Chondrocyte (in vitro differentiated cells): ENCODE measurements around the gene TFF3. TPM values are rescaled to one million over a fixed set of nuclear protein-coding genes. Genes with fewer than 3 reads are reported as not detected.

Experiments used
- DNase-seq: peaks from one replicate; pipeline ENCODE4 v3.0.0; 2021; ENCODE audit warnings: mixed read lengths, low spot score
- H3K27ac Mint-ChIP-seq: one replicate; pipeline ENCODE4 v1.8.0; 2021; ENCODE audit warnings: mild to moderate bottlenecking, moderate library complexity, mixed read lengths; ENCODE audit not compliant: unreplicated experiment
- H3K27me3 Mint-ChIP-seq: 2 replicates; pipeline ENCODE4 v1.8.0; 2021; ENCODE audit warnings: low read depth, mixed read lengths
- H3K36me3 Mint-ChIP-seq: 2 replicates; pipeline ENCODE4 v1.8.0; 2021; ENCODE audit warnings: low read depth, mixed read lengths
- H3K4me1 Mint-ChIP-seq: 2 replicates; pipeline ENCODE4 v1.8.0; 2021; ENCODE audit warnings: low read depth, mild to moderate bottlenecking, mixed read lengths
- H3K4me3 Mint-ChIP-seq: one replicate; pipeline ENCODE4 v1.8.0; 2021; ENCODE audit warnings: mild to moderate bottlenecking, moderate library complexity, mixed read lengths; ENCODE audit not compliant: unreplicated experiment
- H3K9me3 Mint-ChIP-seq: 2 replicates; pipeline ENCODE4 v1.8.0; 2021; ENCODE audit warnings: low read depth, mixed read lengths
- CTCF ChIP-seq: fragments of 200-600 bp; sonication (generic); IDR thresholded peaks from 2 replicates; pipeline ENCODE4 v1.5.0; 2021; ENCODE audit warnings: antibody characterized with exemption, mild to moderate bottlenecking, moderate library complexity
- total RNA-seq: library from RNA; stranded (reverse); gene quantifications from 3 replicates; pipeline ENCODE4 v1.2.1, GENCODE V29; 2021

Gene TFF3
- total RNA-seq, 1 donor from 2014 or later, result 1.3 TPM

DNA sequence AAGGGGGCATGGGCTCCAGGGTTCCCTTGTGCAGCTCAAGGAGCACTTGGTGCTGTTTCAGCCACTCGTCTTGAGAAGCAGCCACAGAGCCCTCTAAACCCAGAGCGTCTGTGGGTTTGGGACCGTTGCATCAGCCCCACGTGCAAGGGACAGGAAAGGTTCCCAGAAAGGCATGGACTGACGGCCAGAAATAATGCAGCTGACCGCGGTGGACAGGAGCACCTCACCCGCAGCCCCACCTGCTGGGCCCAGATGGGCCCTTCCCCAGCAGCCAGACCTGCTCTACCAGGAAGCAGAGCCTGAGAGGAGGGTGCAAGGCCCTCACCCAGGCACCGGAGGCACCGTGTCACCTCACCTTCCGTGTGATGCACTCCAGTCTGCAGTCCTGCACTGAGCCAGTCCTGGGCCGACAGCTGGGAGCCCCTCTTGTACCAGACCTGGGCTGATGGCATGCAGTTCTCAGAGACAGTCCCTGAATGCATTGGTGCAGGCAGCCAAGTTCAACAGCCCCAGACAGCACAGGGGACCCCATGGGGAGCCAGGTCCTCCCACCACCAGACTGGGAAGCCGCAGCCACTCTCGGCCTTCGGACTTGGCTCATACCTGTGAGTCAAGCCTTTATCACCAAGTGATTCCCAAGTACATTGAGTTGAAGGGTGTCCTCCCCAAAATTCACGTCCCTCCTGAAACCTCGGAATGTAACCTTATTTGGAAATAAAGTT, 4.8 kb upstream of the TFF3 start:
- no peak for TF ChIP-seq CTCF
- Mint-ChIP-seq H3K4me1 (peaks cover 12% of the 10 kb centered on the region), H3K9me3 (no peaks in the 10 kb centered on the region), H3K27me3 (peaks cover 16% of the 10 kb centered on the region), H3K27ac (no peak overlapping the region), H3K36me3 (no peaks in the 10 kb centered on the region), H3K4me3 (no peak overlapping the region)
- DNase-seq, result no peak

DNA sequence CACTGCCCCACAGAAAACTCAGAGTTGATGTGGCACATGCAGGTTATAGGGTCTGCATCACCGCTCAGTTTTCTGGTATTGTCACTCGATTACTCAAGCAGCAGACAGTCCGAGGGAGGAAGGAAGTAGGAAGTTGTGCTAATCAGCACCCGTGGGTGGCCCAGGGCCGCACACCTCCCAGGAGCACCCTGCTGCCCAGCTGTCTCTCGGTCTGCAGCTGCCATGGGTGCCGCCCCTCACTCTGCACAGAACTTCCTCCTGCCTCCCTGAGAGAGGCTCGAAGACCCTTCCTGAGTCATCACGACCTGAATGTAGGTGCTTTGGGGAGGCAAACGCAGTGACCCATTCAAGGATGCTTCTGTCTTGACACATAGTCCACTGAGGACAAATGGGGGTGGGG, 4.2 kb upstream of the TFF3 start:
- no peak overlapping the region for H3K27ac Mint-ChIP-seq
- H3K4me3 Mint-ChIP-seq, result no peak overlapping the region
- no peaks in the 10 kb centered on the region for H3K36me3 Mint-ChIP-seq
- DNase-seq, result no peak
- TF ChIP-seq CTCF, result no peak
- H3K4me1 Mint-ChIP-seq, result peaks cover 14% of the 10 kb centered on the region
- peaks cover 13% of the 10 kb centered on the region for H3K27me3 Mint-ChIP-seq
- no peaks in the 10 kb centered on the region for H3K9me3 Mint-ChIP-seq

DNA sequence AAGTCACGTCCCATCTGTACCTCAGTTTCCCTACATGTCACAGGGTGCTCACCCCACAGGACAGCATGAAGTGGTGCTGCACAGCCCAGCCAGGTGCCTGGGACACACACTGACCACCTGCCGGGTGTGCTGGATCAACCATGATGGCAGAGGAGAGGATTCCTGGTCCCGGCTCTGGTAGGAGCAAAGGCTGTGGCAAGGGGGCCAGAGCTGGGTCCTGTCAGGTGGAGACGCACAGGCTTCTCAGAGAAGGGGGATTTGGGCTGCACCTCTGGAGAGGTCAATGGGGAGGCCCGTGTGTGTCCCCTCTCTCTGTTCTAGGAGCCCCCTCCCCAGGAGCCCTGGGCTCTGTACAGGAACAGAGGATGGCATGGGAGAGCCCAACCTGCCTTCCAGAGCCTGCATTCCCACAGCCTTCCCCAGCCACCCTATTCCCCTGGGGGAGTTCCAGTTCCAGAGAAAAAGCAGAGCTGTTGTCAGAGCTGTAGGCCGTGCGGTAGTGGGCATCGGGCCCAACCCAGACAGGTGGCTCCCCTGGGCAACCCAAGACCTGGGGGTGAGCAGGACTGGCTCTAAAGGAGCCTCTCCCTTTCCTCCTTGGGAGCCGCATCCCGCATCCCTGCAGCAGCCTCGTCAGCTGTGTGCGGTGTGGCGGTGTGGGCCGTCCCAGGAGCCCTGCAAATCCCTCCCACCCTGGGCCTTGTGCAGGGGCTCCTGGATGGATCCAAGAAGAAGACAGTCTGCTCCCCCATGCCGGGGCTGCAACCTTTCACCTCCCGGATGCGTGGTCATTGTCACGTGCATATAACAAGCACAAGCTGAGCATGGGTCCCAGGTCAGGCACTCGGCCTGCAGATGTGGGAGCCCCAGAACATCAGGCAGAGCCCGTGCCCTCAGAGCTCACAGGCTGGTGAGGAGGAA, 2.9 kb upstream of the TFF3 start:
- DNase-seq, result no peak
- Mint-ChIP-seq H3K9me3 (no peaks in the 10 kb centered on the region), H3K27ac (no peak overlapping the region)

DNA sequence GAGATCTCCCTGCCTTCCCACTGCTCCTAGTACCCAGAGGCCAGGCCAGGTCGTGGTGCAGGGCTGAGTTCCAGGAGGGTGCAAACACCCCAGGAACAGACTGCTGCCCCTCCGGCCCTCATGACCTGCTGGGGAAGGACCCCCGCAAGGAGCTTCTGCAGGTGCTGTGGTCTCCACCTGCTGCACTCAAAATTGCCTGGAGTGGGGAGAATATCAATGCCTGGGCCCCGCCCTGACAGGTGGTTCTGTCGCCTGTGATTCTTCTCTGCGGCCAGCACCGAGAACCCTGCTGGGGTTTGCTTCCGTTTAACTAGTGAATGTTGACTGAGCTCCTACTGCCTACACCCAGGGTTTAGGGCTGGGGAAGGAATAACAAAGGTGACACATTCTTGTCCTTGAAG, 2.1 kb upstream of the TFF3 start:
- Mint-ChIP-seq H3K4me3 (no peak overlapping the region), H3K36me3 (no peaks in the 10 kb centered on the region), H3K4me1 (peaks cover 14% of the 10 kb centered on the region), H3K9me3 (no peaks in the 10 kb centered on the region), H3K27ac (no peak overlapping the region), H3K27me3 (no peaks in the 10 kb centered on the region)
- DNase-seq, result no peak
- no peak for TF ChIP-seq CTCF

More for the DNA sequence above, 2.9 kb upstream of the TFF3 start:
- H3K4me1 Mint-ChIP-seq, result peaks cover 14% of the 10 kb centered on the region
- no peaks in the 10 kb centered on the region for H3K36me3 Mint-ChIP-seq
- no peak for TF ChIP-seq CTCF
- no peak overlapping the region for H3K4me3 Mint-ChIP-seq
- H3K27me3 Mint-ChIP-seq, result peaks cover 4% of the 10 kb centered on the region

DNA sequence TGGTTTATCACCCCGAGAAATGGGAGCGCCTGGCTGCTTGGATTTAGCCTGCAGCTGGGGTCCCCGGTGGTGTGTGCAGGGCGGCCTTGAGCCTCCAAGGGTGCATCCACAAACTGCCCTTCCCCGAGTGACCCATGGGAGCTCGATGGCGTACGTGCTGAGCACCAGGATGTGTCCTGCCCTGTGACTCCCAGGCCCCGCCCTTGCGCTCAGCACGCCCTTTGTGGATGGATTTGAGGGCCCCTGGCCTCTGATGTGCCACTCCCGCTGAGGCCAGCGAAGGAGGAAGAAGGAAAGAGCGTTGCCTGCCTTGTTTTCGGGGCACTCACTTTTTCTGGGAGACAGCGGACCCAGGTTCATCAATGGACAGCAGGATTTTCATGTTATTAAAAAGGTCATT, 1.7 kb upstream of the TFF3 start:
- H3K27me3 Mint-ChIP-seq, result no peaks in the 10 kb centered on the region
- peaks cover 14% of the 10 kb centered on the region for H3K4me1 Mint-ChIP-seq
- DNase-seq, result no peak
- H3K27ac Mint-ChIP-seq, result no peak overlapping the region
- no peak for TF ChIP-seq CTCF
- H3K9me3 Mint-ChIP-seq, result no peaks in the 10 kb centered on the region
- no peaks in the 10 kb centered on the region for H3K36me3 Mint-ChIP-seq
- no peak overlapping the region for H3K4me3 Mint-ChIP-seq
